ENCODE measurements around the gene ZCCHC18.

The ZCCHC18 gene

DNA sequence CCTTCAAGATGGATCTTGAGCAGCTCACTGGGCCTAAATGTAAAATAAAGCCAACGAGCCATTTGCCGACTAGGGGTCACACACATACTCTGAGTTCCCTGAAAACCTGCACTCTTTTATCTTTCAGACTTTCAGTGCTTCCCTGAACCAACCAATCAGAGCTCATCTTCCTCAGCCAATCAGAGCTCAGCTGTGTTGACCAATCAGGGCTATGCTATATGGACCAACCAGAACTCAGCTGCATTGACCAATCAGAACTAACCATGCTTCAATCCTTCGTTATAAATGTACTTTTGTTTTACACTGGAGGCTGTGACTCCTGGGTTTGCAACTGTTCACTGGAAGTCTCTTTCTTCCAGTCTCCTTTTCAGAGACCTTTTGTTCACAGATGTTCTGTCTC lies 25.2 kb downstream of the ZCCHC18 start:
- no peaks in the 10 kb centered on the region for H3K36me3 ChIP-seq

DNA sequence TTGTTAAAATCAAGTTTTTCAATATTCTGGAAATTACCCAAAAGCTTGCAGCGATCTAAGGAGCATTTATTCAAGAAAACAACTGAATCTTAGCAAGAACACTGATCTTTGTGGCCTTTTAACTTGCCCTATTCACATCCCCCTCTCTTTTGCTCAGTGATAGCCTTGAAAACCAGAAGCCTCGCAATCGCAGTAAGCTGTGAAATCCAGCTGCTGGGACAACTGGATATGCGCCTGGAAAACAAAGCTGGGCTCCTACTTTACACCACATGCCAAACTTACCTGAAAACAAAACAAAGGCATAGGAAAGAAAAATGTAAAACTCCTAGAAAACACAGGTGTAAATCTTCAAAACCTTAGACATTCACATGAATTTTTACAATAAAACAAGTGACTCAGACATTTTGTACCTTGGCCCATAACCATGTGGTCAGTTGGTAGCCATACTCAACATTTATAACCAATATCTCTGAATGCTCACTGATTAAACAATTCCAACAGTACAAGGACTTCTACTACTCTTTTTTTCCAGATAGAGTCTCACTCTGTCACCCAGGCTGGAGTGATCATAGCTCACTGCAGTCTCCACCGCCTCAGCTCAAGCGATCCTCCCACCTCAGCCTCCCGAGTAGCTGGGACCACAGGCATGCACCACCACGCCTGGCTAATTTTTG lies 28.9 kb downstream of the ZCCHC18 start:
- Histone ChIP-seq H3K9me3 (no peaks in the 10 kb centered on the region), H3K27me3 (no peaks in the 10 kb centered on the region), H3K4me1 (ENCODE audit: control insufficient read depth in 1 of 2, insufficient read depth in 1 of 2, low read depth in 1 of 2, low read length in 1 of 2) (peaks cover 2% of the 10 kb centered on the region in 2 experiments), H3K27ac (no peak overlapping the region), H3K4me3 (ENCODE audit: low read depth in 1 of 2, low read length in 1 of 2) (no peak overlapping the region), H3K36me3 (no peaks in the 10 kb centered on the region)
- TF ChIP-seq, protein P1, sequence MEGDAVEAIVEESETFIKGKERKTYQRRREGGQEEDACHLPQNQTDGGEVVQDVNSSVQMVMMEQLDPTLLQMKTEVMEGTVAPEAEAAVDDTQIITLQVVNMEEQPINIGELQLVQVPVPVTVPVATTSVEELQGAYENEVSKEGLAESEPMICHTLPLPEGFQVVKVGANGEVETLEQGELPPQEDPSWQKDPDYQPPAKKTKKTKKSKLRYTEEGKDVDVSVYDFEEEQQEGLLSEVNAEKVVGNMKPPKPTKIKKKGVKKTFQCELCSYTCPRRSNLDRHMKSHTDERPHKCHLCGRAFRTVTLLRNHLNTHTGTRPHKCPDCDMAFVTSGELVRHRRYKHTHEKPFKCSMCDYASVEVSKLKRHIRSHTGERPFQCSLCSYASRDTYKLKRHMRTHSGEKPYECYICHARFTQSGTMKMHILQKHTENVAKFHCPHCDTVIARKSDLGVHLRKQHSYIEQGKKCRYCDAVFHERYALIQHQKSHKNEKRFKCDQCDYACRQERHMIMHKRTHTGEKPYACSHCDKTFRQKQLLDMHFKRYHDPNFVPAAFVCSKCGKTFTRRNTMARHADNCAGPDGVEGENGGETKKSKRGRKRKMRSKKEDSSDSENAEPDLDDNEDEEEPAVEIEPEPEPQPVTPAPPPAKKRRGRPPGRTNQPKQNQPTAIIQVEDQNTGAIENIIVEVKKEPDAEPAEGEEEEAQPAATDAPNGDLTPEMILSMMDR (IDR thresholded peaks at IDR 0.05) = no peak

More for the DNA sequence above, 25.2 kb downstream of the ZCCHC18 start:
- TF ChIP-seq, protein P1 (IDR thresholded peaks at IDR 0.05) = no peak
- Histone ChIP-seq H3K27me3 (no peaks in the 10 kb centered on the region), H3K27ac (no peak overlapping the region), H3K4me3 (ENCODE audit: low read depth in 1 of 2, low read length in 1 of 2) (no peak overlapping the region), H3K4me1 (ENCODE audit: control insufficient read depth in 1 of 2, insufficient read depth in 1 of 2, low read depth in 1 of 2, low read length in 1 of 2) (peaks cover 3% of the 10 kb centered on the region in 2 experiments), H3K9me3 (no peaks in the 10 kb centered on the region)

DNA sequence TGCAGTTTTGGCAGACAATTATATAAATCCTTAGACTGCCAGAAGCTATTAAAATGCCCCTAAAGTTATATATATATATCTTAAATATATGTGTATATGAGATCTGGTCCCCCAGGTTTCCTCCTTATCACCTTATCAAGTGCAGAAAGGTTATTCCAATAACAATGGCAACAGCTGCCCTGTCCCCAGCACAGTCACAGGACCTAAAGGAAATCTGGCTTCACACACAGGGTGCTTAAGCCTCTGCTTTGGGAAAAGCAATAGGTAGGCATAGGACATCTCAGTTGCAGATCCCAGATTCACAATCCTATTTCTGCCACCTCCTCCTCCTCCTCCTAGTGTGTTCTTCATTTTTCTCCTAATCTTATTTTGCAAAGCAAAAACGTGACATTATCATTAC lies 38.7 kb downstream of the ZCCHC18 start:
- TF ChIP-seq, protein P1 (IDR thresholded peaks at IDR 0.05) = no peak
- no peaks in the 10 kb centered on the region for H3K9me3 ChIP-seq
- peaks cover 0 to 8% of the 10 kb centered on the region in 2 experiments for H3K4me1 ChIP-seq (ENCODE audit: control insufficient read depth in 1 of 2, insufficient read depth in 1 of 2, low read depth in 1 of 2, low read length in 1 of 2)
- no peaks in the 10 kb centered on the region for H3K27me3 ChIP-seq
- no peak overlapping the region for H3K4me3 ChIP-seq (ENCODE audit: low read depth in 1 of 2, low read length in 1 of 2)
- no peaks in the 10 kb centered on the region for H3K36me3 ChIP-seq
- no peak overlapping the region for H3K27ac ChIP-seq

GRCh38 chrX:104156630-104157529 lies 44.6 kb downstream of the ZCCHC18 start, which contains the start of gene SLC25A53:
Gene SLC25A53 (minus strand): TSS chrX:104157009. CDS start chrX:104105257, 51,752 bp downstream.
- TF ChIP-seq, protein P1 (IDR thresholded peaks at IDR 0.05) = no peak
- H3K36me3 ChIP-seq = no peaks in the 10 kb centered on the region
- H3K4me3 ChIP-seq (ENCODE audit: low read depth in 1 of 2, low read length in 1 of 2) = peak within 1 kb of the TSS; percentile 68 to 79
- no peaks in the 10 kb centered on the region for H3K9me3 ChIP-seq
- peak within 1 kb of the TSS; percentile 94 for H3K27ac ChIP-seq
- no peaks in the 10 kb centered on the region for H3K27me3 ChIP-seq
- peaks cover 3 to 14% of the 10 kb centered on the region in 2 experiments for H3K4me1 ChIP-seq (ENCODE audit: control insufficient read depth in 1 of 2, insufficient read depth in 1 of 2, low read depth in 1 of 2, low read length in 1 of 2)
